Adrenal gland (tissue), 12 donors: ENCODE data around the gene MAPK1. TPM values are rescaled to one million over a fixed set of nuclear protein-coding genes. Genes with fewer than 3 reads are reported as not detected.
"Not testable (repeated sequence)": the region's sequence is repeated elsewhere in the genome, so short reads cannot be mapped to it uniquely, and the experiment has no call there.

Experiments
- DNase-seq, 7 donors: peaks; one replicate each; pipeline ENCODE4 v3.0.0-alpha.2; 2019 to 2020
- H3K27ac ChIP-seq, 5 donors: fragments of 200-600 bp; sonication (generic) in 4 of 5; 1 replicate in 3 of 5; 2 replicates in 2 of 5; pipeline versions ENCODE4 v1.5.1 to v1.8.0; 2016 to 2020; ENCODE audit warnings: mild to moderate bottlenecking in 1 of 5
- H3K27me3 ChIP-seq: fragments of 200-600 bp; 2 replicates; pipeline ENCODE4 v1.8.0; 2021
- H3K36me3 ChIP-seq, 2 donors: fragments of 200-600 bp; replicated peaks in 1 of 2; 1 replicate in 1 of 2; 2 replicates in 1 of 2; pipeline versions ENCODE4 v1.5.1 to v1.8.0; 2018 to 2022
- H3K4me1 ChIP-seq, 2 donors: fragments of 200-600 bp; replicated peaks in 1 of 2; 1 replicate in 1 of 2; 2 replicates in 1 of 2; pipeline versions ENCODE4 v1.5.1 to v1.8.0; 2018 to 2021
- H3K4me3 ChIP-seq, 4 donors: fragments of 200-600 bp; sonication (generic) in 3 of 4; one replicate each; pipeline ENCODE4 v1.5.1; 2016 to 2018
- H3K9me3 ChIP-seq, 3 donors: fragments of 200-600 bp; sonication (generic) in 1 of 3; replicated peaks in 1 of 3; 1 replicate in 2 of 3; 2 replicates in 1 of 3; pipeline versions ENCODE4 v1.5.1 to v1.8.0; 2016 to 2021
- POLR2A ChIP-seq, 2 donors: fragments of 450-650 bp; IDR thresholded peaks; one replicate each; pipeline ENCODE4 v1.6.1; 2017; ENCODE audit warnings: antibody characterized with exemption in 2 of 2, mild to moderate bottlenecking in 2 of 2, moderate library complexity in 1 of 2
- whole genome bisulfite sequencing, 4 donors: extraction: QIAGEN DNeasy Blood & Tissue Kit in 2 of 4; methylation state at CpG; one replicate each; pipeline versions ENCODE4 v1.1.5 to v1.1.7; 2013 to 2017; 5-methylcytosine and 5-hydroxymethylcytosine counted together
- intact Hi-C, 2 donors: fragments of 100-400 bp; cut with DNase I; formaldehyde crosslinking; loops; one replicate each; pipeline versions ENCODE4 v1.14.1 to v1.15.0; 2022 to 2023
- polyA plus RNA-seq, 3 donors: library from polyadenylated mRNA; stranded (reverse); fragments of 200-250 nt in 2 of 3; fragments of 350-450 nt in 1 of 3; fragmentation: Illumina TruSeq in 1 of 3; extraction: RNeasy Lipid Tissue Mini Kit (QIAGEN cat#74804) in 1 of 3; gene quantifications; one replicate each; pipeline ENCODE4 v1.2.3, GENCODE V29; 2013 to 2014
- total RNA-seq, 9 donors: library from RNA; depleted of rRNA in 4 of 9; stranded (reverse); fragments of >200 nt in 4 of 9; fragments of 120-200 nt in 1 of 9; fragmentation: NEBNext Ultra II Directional in 1 of 9; extraction: Animal tissue kit (Norgen Biotek cat#: 25700) in 1 of 9; gene quantifications; one replicate each; pipeline versions ENCODE4 v1.1.0 to v1.2.4, GENCODE V29; 2013 to 2023
- TF ChIP-seq, protein P1 (sequence below), 6 experiments: fragments of 450-650 bp in 4 of 6; fragments of 200-600 bp in 2 of 6; sonication (generic) in 1 of 6; IDR thresholded peaks; 1 replicate in 5 of 6; 2 replicates in 1 of 6; pipeline versions ENCODE4 v1.5.1 to v1.8.0; 2016 to 2021; ENCODE audit warnings: antibody characterized with exemption in 6 of 6, mild to moderate bottlenecking in 2 of 6, moderate library complexity in 1 of 6
- donor health status: healthy with polysubstance abuse.
- donor health status: Bipolar disorder and iron deficiency.
- donor health status: DM: yes; HTN: yes; CAD: no.
- donor health status: DM: no; HTN: no; CAD: no.
- donor health status: DM: no; HTN: no; CAD: no.
- donor health status: DM: yes; HTN: yes; CAD: no.

MAPK1 gene
- total and polyA plus RNA-seq, 12 donors: 9.6 to 201 (median 94.4) TPM

DNA sequence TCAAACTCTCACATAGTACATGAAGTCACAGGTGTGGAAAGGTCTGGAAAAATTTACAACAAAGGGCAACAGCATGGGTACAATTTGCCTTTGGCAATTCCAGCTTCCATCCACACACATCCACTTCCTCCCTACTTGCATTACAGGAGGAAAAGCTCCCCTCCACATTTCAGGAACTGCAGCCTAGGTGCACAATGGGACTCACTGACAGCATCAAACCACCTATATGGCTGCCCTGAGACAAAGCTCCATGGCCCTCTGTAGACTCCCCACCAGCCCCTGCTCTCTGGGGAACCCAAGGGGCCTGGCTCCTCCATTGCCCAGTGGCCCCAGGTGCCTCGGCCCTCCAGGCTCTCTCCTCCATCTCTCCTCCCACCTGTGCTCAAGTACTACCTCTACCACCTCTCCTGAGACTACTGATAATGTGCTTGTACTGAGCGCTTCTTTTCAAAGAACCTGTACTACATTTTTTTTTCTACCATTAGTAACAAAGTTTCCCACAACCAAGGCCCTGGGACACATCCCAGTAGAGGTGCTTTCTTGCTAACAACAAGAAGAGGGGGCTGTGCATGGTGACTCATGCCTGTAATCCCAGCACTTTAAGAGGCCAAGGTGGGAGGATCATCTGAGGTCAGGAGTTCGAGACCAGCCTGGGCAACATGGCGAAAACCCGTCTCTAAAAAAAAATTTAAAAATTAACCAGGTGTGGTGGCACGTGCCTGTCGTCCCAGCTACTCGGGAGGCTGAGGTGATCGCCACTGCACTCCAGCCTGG is 136.7 kb downstream of the MAPK1 start:
- TF ChIP-seq, protein P1, sequence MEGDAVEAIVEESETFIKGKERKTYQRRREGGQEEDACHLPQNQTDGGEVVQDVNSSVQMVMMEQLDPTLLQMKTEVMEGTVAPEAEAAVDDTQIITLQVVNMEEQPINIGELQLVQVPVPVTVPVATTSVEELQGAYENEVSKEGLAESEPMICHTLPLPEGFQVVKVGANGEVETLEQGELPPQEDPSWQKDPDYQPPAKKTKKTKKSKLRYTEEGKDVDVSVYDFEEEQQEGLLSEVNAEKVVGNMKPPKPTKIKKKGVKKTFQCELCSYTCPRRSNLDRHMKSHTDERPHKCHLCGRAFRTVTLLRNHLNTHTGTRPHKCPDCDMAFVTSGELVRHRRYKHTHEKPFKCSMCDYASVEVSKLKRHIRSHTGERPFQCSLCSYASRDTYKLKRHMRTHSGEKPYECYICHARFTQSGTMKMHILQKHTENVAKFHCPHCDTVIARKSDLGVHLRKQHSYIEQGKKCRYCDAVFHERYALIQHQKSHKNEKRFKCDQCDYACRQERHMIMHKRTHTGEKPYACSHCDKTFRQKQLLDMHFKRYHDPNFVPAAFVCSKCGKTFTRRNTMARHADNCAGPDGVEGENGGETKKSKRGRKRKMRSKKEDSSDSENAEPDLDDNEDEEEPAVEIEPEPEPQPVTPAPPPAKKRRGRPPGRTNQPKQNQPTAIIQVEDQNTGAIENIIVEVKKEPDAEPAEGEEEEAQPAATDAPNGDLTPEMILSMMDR (IDR thresholded peaks at IDR 0.05): no peak
- no peak for TF ChIP-seq POLR2A (IDR thresholded peaks at IDR 0.05)
- no peak for DNase-seq

DNA sequence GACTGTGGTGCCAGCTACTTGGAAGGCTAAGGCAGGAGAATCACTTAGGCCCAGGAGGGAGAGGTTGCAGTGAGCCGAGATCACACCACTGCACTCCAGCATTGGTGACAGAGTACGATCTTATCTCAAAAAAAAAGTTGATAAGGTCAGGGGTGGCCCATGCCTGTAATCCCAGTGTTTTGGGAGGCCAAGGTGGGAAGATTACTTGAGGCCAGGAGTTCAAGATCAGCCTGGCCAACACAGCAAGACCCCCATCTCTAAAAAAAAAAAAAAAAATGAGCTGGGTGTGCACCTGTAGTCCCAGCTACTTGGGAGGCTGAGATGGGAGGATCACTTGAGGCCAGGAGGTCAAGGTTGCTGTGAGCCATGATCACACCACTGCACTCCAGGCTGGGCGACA is 138.3 kb downstream of the MAPK1 start:
- H3K27ac ChIP-seq, H3K4me3 ChIP-seq, H3K36me3 ChIP-seq, intact Hi-C loops, H3K9me3 ChIP-seq, DNase-seq, H3K4me1 ChIP-seq, H3K27me3 ChIP-seq: not testable (repeated sequence)
- 88 to 98% (median 93%) methylated on average over 3 of the region's 3 CpGs for WGBS, 4 donors

More for the DNA sequence above, 136.7 kb downstream of the MAPK1 start:
- Histone ChIP-seq H3K27me3 (no peaks in the 10 kb centered on the region), H3K36me3 (no peaks in the 10 kb centered on the region), H3K27ac (no peak overlapping the region), H3K4me3 (no peak overlapping the region), H3K9me3 (no peaks in the 10 kb centered on the region), H3K4me1 (peaks cover 0 to 8% of the 10 kb centered on the region in 2 donors)
- intact Hi-C loops: no loop called here
- WGBS, 4 donors: 88 to 96% (median 95%) methylated on average over 9 of the region's 9 CpGs

DNA sequence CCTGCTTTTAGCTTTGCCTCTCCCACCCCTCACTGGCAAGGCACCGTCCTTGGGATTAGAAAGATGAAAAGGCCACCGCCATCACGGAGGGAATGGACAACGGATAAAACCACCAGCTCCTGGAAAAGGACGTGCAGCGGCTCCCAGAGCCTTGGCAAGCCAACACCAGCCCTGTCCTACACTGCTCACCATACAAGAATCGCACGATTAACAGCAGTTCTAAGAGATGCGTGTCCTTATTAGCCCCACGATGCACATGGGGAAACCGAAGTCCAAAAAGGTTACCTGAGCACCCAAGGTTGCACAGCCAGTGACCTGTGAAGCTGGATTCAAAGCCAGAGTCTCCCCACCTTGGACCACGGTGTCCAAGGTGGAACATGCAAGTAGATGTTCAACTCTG is 139.2 kb downstream of the MAPK1 start:
- no peak for DNase-seq
- TF ChIP-seq, protein P1 (IDR thresholded peaks at IDR 0.05): no peak
- TF ChIP-seq POLR2A (IDR thresholded peaks at IDR 0.05): no peak
- no peak overlapping the region for H3K27ac ChIP-seq
- H3K27me3 ChIP-seq: no peaks in the 10 kb centered on the region
- WGBS, 4 donors: 75 to 90% (median 86%) methylated on average over 12 of the region's 12 CpGs
- no peak overlapping the region for H3K4me3 ChIP-seq
- intact Hi-C loops: no loop called here
- no peaks in the 10 kb centered on the region for H3K9me3 ChIP-seq
- no peaks in the 10 kb centered on the region for H3K4me1 ChIP-seq
- no peaks in the 10 kb centered on the region for H3K36me3 ChIP-seq

DNA sequence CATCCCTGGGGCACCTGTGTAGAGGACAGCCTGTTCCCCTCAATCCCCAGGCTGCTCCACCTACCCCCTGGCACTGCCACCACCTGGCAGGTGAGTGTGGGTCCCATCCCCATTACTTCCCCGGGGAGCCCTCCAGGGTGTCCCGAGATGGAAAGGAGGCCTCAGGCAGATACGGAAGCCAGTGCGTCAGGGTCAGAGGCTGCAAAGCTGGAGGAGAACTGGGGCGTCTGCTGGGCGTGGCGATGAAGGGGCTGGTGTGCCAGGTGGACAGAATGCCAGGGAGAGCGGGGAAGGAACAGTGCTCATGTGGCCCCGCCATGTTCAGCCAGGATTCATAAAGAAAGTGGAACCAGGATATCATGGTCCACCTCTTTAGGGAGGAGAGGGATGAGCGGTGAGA is 139.7 kb downstream of the MAPK1 start:
- no peaks in the 10 kb centered on the region for H3K36me3 ChIP-seq
- no peaks in the 10 kb centered on the region for H3K27me3 ChIP-seq
- no peak for DNase-seq
- no peak overlapping the region for H3K4me3 ChIP-seq
- WGBS, 4 donors: 92 to 99% (median 95%) methylated on average over 10 of the region's 10 CpGs
- no peak for TF ChIP-seq POLR2A (IDR thresholded peaks at IDR 0.05)
- intact Hi-C loops: no loop called here
- no peak overlapping the region for H3K27ac ChIP-seq
- H3K4me1 ChIP-seq: no peaks in the 10 kb centered on the region
- no peaks in the 10 kb centered on the region for H3K9me3 ChIP-seq

DNA sequence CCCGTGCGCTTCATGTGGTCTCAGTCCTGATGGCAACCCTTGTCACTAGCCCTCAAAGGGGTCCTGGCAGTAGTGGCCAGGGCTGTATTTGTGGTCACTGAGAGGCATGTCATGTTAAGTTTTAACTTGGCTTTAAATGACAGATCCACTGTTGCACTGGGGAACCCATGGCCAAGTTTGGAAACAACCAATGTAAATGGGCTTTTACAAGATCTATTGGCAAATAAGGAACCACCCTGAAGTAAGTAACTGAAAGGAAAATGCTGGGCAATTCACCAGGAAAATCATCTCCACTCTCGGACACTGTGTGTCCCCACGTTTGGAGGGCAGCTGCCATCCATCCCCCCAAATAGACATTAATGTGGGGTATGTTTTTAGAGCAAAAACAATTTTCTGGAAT is 140.3 kb downstream of the MAPK1 start:
- Histone ChIP-seq H3K36me3 (no peaks in the 10 kb centered on the region), H3K4me1 (no peaks in the 10 kb centered on the region), H3K27me3 (no peaks in the 10 kb centered on the region), H3K9me3 (no peaks in the 10 kb centered on the region), H3K27ac (no peak overlapping the region), H3K4me3 (no peak overlapping the region)
- TF ChIP-seq, protein P1 (IDR thresholded peaks at IDR 0.05): no peak
- TF ChIP-seq POLR2A (IDR thresholded peaks at IDR 0.05): no peak
- no peak for DNase-seq
- WGBS, 4 donors: 83 to 95% (median 90%) methylated on average over 4 of the region's 4 CpGs
- intact Hi-C loops: no loop called here
